ENCODE measurements around the gene OOSP3.

DNA sequence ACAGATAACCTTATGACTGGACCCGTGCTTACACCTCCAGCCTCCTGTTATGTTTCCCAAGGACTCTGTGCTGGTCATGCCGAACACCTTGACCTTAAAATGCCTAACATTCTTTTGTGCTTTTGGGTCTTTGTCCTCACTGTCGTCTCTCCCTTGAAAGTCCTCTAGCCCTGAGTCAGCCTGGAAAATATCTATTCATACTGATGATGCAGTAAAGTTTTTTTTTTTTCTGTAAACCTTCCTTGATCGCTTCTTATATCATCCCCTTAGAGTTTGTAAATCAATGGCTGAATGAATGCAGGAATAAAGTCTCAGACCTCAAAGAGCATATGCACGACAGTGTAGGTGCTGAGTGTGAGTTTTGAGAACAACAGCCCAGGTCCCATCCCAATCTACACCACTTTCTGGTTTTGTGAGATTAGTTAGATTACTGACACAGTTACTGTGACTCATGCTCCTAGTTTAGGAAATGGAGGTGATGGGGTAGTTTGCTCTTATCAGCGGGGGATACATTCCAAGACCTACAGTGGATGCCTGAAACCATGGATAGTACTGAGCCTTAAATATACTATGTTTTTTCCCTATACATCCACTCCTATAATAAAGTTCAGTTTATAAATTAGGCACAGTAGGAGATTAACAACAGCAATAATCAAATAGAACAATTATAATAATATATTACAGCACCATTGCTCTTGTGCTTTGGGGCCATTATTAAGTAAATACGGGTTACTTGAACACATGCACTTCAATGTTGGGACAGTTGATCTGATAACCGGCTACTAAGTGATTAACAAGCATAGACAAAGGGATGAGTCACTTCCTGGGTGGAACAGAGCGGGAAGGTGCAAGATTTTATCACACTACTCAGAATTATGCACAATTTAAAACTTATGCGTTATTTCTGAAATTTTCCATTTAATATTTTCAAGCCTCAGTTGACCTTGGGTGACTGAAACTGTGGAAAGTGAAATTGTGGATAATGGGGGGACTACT, 20.8 kb upstream of the OOSP3 start:
- TF ChIP-seq CTCF (conservative IDR thresholded peaks at IDR 0.05) (no peak), EZH2 (IDR thresholded peaks at IDR 0.05; ENCODE audit: low read depth) (no peak)

All from PC-9 (cell line).